T-helper 1 cell (primary cell): Measurements from ENCODE around the gene KCNIP3.
"Not testable (repeated sequence)": the region's sequence is repeated elsewhere in the genome, so short reads cannot be mapped to it uniquely, and the experiment has no call there.

Experiments
- DNase-seq, 5 donors: peaks; one replicate each; pipeline ENCODE4 v3.0.0-alpha.2; 2012 to 2020

Gene KCNIP3

GRCh38 chr2:95374451-95374920 is 77.3 kb downstream of the KCNIP3 start:
- DNase-seq, result no peak

- DNase-seq, result no peak
These were observed 77.8 kb downstream of the KCNIP3 start for GRCh38 chr2:95374921-95375471.

GRCh38 chr2:95375532-95376150 is 78.5 kb downstream of the KCNIP3 start:
- DNase-seq, result no peak

GRCh38 chr2:95376311-95377215 is 79.4 kb downstream of the KCNIP3 start:
- DNase-seq, result no peak

GRCh38 chr2:95377216-95378123 is 80.3 kb downstream of the KCNIP3 start:
- no peak for DNase-seq

GRCh38 chr2:95378281-95378680 is 81.1 kb downstream of the KCNIP3 start:
- DNase-seq, result not testable (repeated sequence)

- DNase-seq, result no peak
These were observed 82.3 kb downstream of the KCNIP3 start for GRCh38 chr2:95379371-95379831.

GRCh38 chr2:95380280-95380679 is 83.1 kb downstream of the KCNIP3 start:
- no peak for DNase-seq

GRCh38 chr2:95380731-95381130 is 83.6 kb downstream of the KCNIP3 start:
- DNase-seq, result no peak

- DNase-seq, result no peak
These were observed 84.4 kb downstream of the KCNIP3 start for GRCh38 chr2:95381212-95382191.

GRCh38 chr2:95382192-95382591 is 85.0 kb downstream of the KCNIP3 start:
- no peak for DNase-seq

- DNase-seq, result no peak
These were observed 85.8 kb downstream of the KCNIP3 start for GRCh38 chr2:95382686-95383634.

GRCh38 chr2:95383635-95384027 is 86.5 kb downstream of the KCNIP3 start:
- DNase-seq, result no peak

GRCh38 chr2:95384854-95385569 is 87.9 kb downstream of the KCNIP3 start:
- no peak for DNase-seq

GRCh38 chr2:95385570-95385984 is 88.4 kb downstream of the KCNIP3 start:
- no peak for DNase-seq

GRCh38 chr2:95386031-95386430 is 88.9 kb downstream of the KCNIP3 start:
- DNase-seq, result no peak

GRCh38 chr2:95387358-95387757 is 90.2 kb downstream of the KCNIP3 start:
- no peak for DNase-seq

- DNase-seq, result no peak
These were observed 91.0 kb downstream of the KCNIP3 start for GRCh38 chr2:95388091-95388692.

- no peak for DNase-seq
These were observed 91.7 kb downstream of the KCNIP3 start for GRCh38 chr2:95388856-95389244.
